ENCODE results near the gene AGER. TPM values are rescaled to one million over a fixed set of nuclear protein-coding genes. Genes with fewer than 3 reads are reported as not detected.

AGER gene
- total RNA-seq, 3 donors from 2014 or later, result 5.3 to 8.1 (median 6.3) TPM

- H3K36me3 ChIP-seq (ENCODE audit: low read depth), result no peaks in the 10 kb centered on the region
- peak in 2 of 3 donors; percentile 29 to 49 for DNase-seq
- no peak for TF ChIP-seq CTCF (IDR thresholded peaks at IDR 0.05)
- no peaks in the 10 kb centered on the region for H3K9me3 ChIP-seq
- no peak overlapping the region for H3K4me3 ChIP-seq
- intact Hi-C loops (cut with DNase I, micrococcal nuclease), result no loop called here
- H3K4me1 ChIP-seq (ENCODE audit: low read depth), result no peaks in the 10 kb centered on the region
- no peak for ATAC-seq
Observed at GRCh38 chr6:32167154-32167760, 16.8 kb downstream of the AGER start.

GRCh38 chr6:32166411-32167061 is 17.5 kb downstream of the AGER start:
- no peak for TF ChIP-seq CTCF (IDR thresholded peaks at IDR 0.05)
- no peaks in the 10 kb centered on the region for H3K36me3 ChIP-seq (ENCODE audit: low read depth)
- DNase-seq (peak in 2 of 3 donors; percentile 34 to 57), ATAC-seq (no peak)
- H3K4me1 ChIP-seq (ENCODE audit: low read depth), result no peaks in the 10 kb centered on the region
- no peaks in the 10 kb centered on the region for H3K9me3 ChIP-seq
- intact Hi-C loops (cut with DNase I, micrococcal nuclease), result no loop called here
- H3K4me3 ChIP-seq, result no peak overlapping the region

GRCh38 chr6:32164295-32164694 is 19.8 kb downstream of the AGER start, which contains the start of gene EGFL8:
Gene EGFL8 (plus strand): TSS chr6:32164595. CDS start chr6:32166166, 1,571 bp downstream.
- intact Hi-C loops (cut with DNase I, micrococcal nuclease), result no loop called here
- no peak for DNase-seq
- TF ChIP-seq CTCF (IDR thresholded peaks at IDR 0.05), result no peak
- no peaks in the 10 kb centered on the region for H3K9me3 ChIP-seq
- no peaks in the 10 kb centered on the region for H3K36me3 ChIP-seq (ENCODE audit: low read depth)
- no peak within 1 kb of the TSS for H3K4me3 ChIP-seq
- no peak for ATAC-seq
- no peaks in the 10 kb centered on the region for H3K4me1 ChIP-seq (ENCODE audit: low read depth)

- ATAC-seq, result no peak
Observed at GRCh38 chr6:32163559-32164258, 20.3 kb downstream of the AGER start.

GRCh38 chr6:32158052-32158451 is 26.0 kb downstream of the AGER start:
- no peak overlapping the region for H3K4me3 ChIP-seq
- no peak for ATAC-seq
- H3K9me3 ChIP-seq, result no peaks in the 10 kb centered on the region
- intact Hi-C loops (cut with DNase I, micrococcal nuclease), result no loop called here
- H3K4me1 ChIP-seq (ENCODE audit: low read depth), result peaks cover 22% of the 10 kb centered on the region
- no peak for TF ChIP-seq CTCF (IDR thresholded peaks at IDR 0.05)
- H3K36me3 ChIP-seq (ENCODE audit: low read depth), result no peaks in the 10 kb centered on the region
- DNase-seq, result no peak

More at GRCh38 chr6:32163559-32164258, 20.3 kb downstream of the AGER start:
- intact Hi-C loops (cut with DNase I, micrococcal nuclease), result no loop called here
- DNase-seq, result no peak
- Histone ChIP-seq H3K4me3 (no peak overlapping the region), H3K9me3 (no peaks in the 10 kb centered on the region), H3K36me3 (ENCODE audit: low read depth) (no peaks in the 10 kb centered on the region), H3K4me1 (ENCODE audit: low read depth) (no peaks in the 10 kb centered on the region)
- no peak for TF ChIP-seq CTCF (IDR thresholded peaks at IDR 0.05)
